ENCODE results near the gene SLC25A23. TPM values are rescaled to one million over a fixed set of nuclear protein-coding genes. Genes with fewer than 3 reads are reported as not detected.

The SLC25A23 gene
- total RNA-seq, 2 donors from 2014 or later: 89.6 to 97.1 TPM

GRCh38 chr19:6460099-6460884 is 700 bp upstream of the SLC25A23 start:
- Histone ChIP-seq H3K36me3 (peaks cover 3% of the 10 kb centered on the region), H3K4me1 (ENCODE audit: control insufficient read depth in 1 of 2, low read depth in 2 of 2) (peaks cover 0 to 15% of the 10 kb centered on the region in 2 donors), H3K4me3 (peak overlapping the region; percentile 97), H3K27me3 (replicated peaks; ENCODE audit: insufficient read depth) (no peaks in the 10 kb centered on the region), H3K9me3 (no peaks in the 10 kb centered on the region), H3K27ac (peak overlapping the region; percentile 53 to 71)
- DNase-seq (ENCODE audit: low spot score) (peak; percentile 89), ATAC-seq (ENCODE audit: insufficient number of reproducible peaks, low FRiP score, low read depth) (peak; percentile 84)
- peak; percentile 67 for TF ChIP-seq CTCF (IDR thresholded peaks at IDR 0.05)

GRCh38 chr19:6458695-6459261 is 814 bp downstream of the SLC25A23 start:
- Histone ChIP-seq H3K36me3 (peaks cover 16% of the 10 kb centered on the region), H3K27me3 (replicated peaks; ENCODE audit: insufficient read depth) (no peaks in the 10 kb centered on the region), H3K9me3 (peaks cover 3% of the 10 kb centered on the region), H3K4me1 (ENCODE audit: control insufficient read depth in 1 of 2, low read depth in 2 of 2) (peaks cover 0 to 15% of the 10 kb centered on the region in 2 donors), H3K27ac (peak overlapping the region; percentile 28 to 53), H3K4me3 (peak overlapping the region; percentile 97)
- ATAC-seq (ENCODE audit: insufficient number of reproducible peaks, low FRiP score, low read depth) (no peak), DNase-seq (ENCODE audit: low spot score) (no peak)
- no peak for TF ChIP-seq CTCF (IDR thresholded peaks at IDR 0.05)

- DNase-seq (ENCODE audit: low spot score): no peak
- Histone ChIP-seq H3K36me3 (peaks cover 22% of the 10 kb centered on the region), H3K9me3 (peaks cover 3% of the 10 kb centered on the region), H3K4me3 (peak overlapping the region; percentile 97), H3K27me3 (replicated peaks; ENCODE audit: insufficient read depth) (no peaks in the 10 kb centered on the region), H3K27ac (no peak overlapping the region), H3K4me1 (ENCODE audit: control insufficient read depth in 1 of 2, low read depth in 2 of 2) (peaks cover 0 to 15% of the 10 kb centered on the region in 2 donors)
- ATAC-seq (ENCODE audit: insufficient number of reproducible peaks, low FRiP score, low read depth): no peak
- no peak for TF ChIP-seq CTCF (IDR thresholded peaks at IDR 0.05)
These were observed 1.5 kb downstream of the SLC25A23 start for GRCh38 chr19:6457958-6458694.

GRCh38 chr19:6455924-6456323 is 3.7 kb downstream of the SLC25A23 start:
- no peak for DNase-seq (ENCODE audit: low spot score)
- no peak overlapping the region for H3K27ac ChIP-seq
- TF ChIP-seq CTCF (IDR thresholded peaks at IDR 0.05): no peak
- H3K4me3 ChIP-seq: no peak overlapping the region
- H3K4me1 ChIP-seq (ENCODE audit: control insufficient read depth in 1 of 2, low read depth in 2 of 2): peaks cover 0 to 15% of the 10 kb centered on the region in 2 donors
- H3K36me3 ChIP-seq: peaks cover 27% of the 10 kb centered on the region
- H3K9me3 ChIP-seq: peaks cover 3% of the 10 kb centered on the region
- ATAC-seq (ENCODE audit: insufficient number of reproducible peaks, low FRiP score, low read depth): no peak
- H3K27me3 ChIP-seq (replicated peaks; ENCODE audit: insufficient read depth): no peaks in the 10 kb centered on the region
